ENCODE results near the gene PROP1. TPM values are rescaled to one million over a fixed set of nuclear protein-coding genes. Genes with fewer than 3 reads are reported as not detected.
"Not testable (repeated sequence)": the region's sequence is repeated elsewhere in the genome, so short reads cannot be mapped to it uniquely, and the experiment has no call there.

Gene PROP1
- total RNA-seq, 2 experiments from 2014 or later: not detected

GRCh38 chr5:177959315-177959714 is 36.7 kb downstream of the PROP1 start:
- no peaks in the 10 kb centered on the region for H3K9me2 ChIP-seq (ENCODE audit: insufficient read depth, low read length)
- H3K9me3 ChIP-seq (ENCODE audit: low read length): no peaks in the 10 kb centered on the region
- H3K79me2 ChIP-seq (ENCODE audit: insufficient read depth, low read depth, low read length): no peaks in the 10 kb centered on the region
- no peaks in the 10 kb centered on the region for H4K20me1 ChIP-seq (ENCODE audit: insufficient read depth, low read length)
- TF ChIP-seq CTCF (conservative IDR thresholded peaks at IDR 0.05; ENCODE audit: low read length): no peak
- TF ChIP-seq EZH2phosphoT487 (IDR thresholded peaks at IDR 0.05; ENCODE audit: borderline replicate concordance, low read depth, low read length): no peak
- H3K4me3 ChIP-seq (ENCODE audit: low read depth, low read length, poor library complexity, severe bottlenecking): no peak overlapping the region
- H3K36me3 ChIP-seq (ENCODE audit: insufficient read depth, low read length): no peaks in the 10 kb centered on the region
- ChIA-PET POLR2A (no interaction called here), CTCF (ENCODE audit: unreplicated experiment) (no interaction called here)
- intact Hi-C loops (cut with micrococcal nuclease; ENCODE audit: unreplicated experiment): no loop called here
- no peak for DNase-seq (ENCODE audit: low spot score)
- no TSS peak for BruUV-seq (replicated peaks)
- no peak overlapping the region for H3K27ac ChIP-seq (ENCODE audit: low read depth, low read length, poor library complexity, severe bottlenecking)
- no peak overlapping the region for H3K4me2 ChIP-seq (ENCODE audit: low read length)
- H2AFZ ChIP-seq (ENCODE audit: low read length): no peak overlapping the region
- H3K4me1 ChIP-seq (ENCODE audit: insufficient read depth, low read length, poor library complexity, severe bottlenecking): no peaks in the 10 kb centered on the region

GRCh38 chr5:177958696-177959095 is 37.3 kb downstream of the PROP1 start:
- Histone ChIP-seq H3K36me3 (ENCODE audit: insufficient read depth, low read length) (no peaks in the 10 kb centered on the region), H3K9me3 (ENCODE audit: low read length) (no peaks in the 10 kb centered on the region), H3K4me3 (ENCODE audit: low read depth, low read length, poor library complexity, severe bottlenecking) (no peak overlapping the region), H3K79me2 (ENCODE audit: insufficient read depth, low read depth, low read length) (no peaks in the 10 kb centered on the region), H3K27ac (ENCODE audit: low read depth, low read length, poor library complexity, severe bottlenecking) (no peak overlapping the region), H3K4me1 (ENCODE audit: insufficient read depth, low read length, poor library complexity, severe bottlenecking) (no peaks in the 10 kb centered on the region), H4K20me1 (ENCODE audit: insufficient read depth, low read length) (no peaks in the 10 kb centered on the region), H2AFZ (ENCODE audit: low read length) (no peak overlapping the region), H3K4me2 (ENCODE audit: low read length) (no peak overlapping the region), H3K9me2 (ENCODE audit: insufficient read depth, low read length) (no peaks in the 10 kb centered on the region)
- POLR2A ChIA-PET: no interaction called here
- no TSS peak for BruUV-seq (replicated peaks)
- intact Hi-C loops (cut with micrococcal nuclease; ENCODE audit: unreplicated experiment): no loop called here
- CTCF ChIA-PET (ENCODE audit: unreplicated experiment): no interaction called here
- TF ChIP-seq EZH2phosphoT487 (IDR thresholded peaks at IDR 0.05; ENCODE audit: borderline replicate concordance, low read depth, low read length): no peak
- DNase-seq (ENCODE audit: low spot score): no peak

GRCh38 chr5:177957241-177957640 is 38.8 kb downstream of the PROP1 start:
- Histone ChIP-seq H3K36me3 (ENCODE audit: insufficient read depth, low read length) (no peaks in the 10 kb centered on the region), H3K27ac (ENCODE audit: low read depth, low read length, poor library complexity, severe bottlenecking) (no peak overlapping the region), H3K4me3 (ENCODE audit: low read depth, low read length, poor library complexity, severe bottlenecking) (no peak overlapping the region), H4K20me1 (ENCODE audit: insufficient read depth, low read length) (no peaks in the 10 kb centered on the region), H3K9me2 (ENCODE audit: insufficient read depth, low read length) (no peaks in the 10 kb centered on the region), H2AFZ (ENCODE audit: low read length) (no peak overlapping the region), H3K4me1 (ENCODE audit: insufficient read depth, low read length, poor library complexity, severe bottlenecking) (no peaks in the 10 kb centered on the region), H3K4me2 (ENCODE audit: low read length) (no peak overlapping the region), H3K9me3 (ENCODE audit: low read length) (no peaks in the 10 kb centered on the region), H3K79me2 (ENCODE audit: insufficient read depth, low read depth, low read length) (no peaks in the 10 kb centered on the region)
- no peak for DNase-seq (ENCODE audit: low spot score)
- no peak for TF ChIP-seq EZH2phosphoT487 (IDR thresholded peaks at IDR 0.05; ENCODE audit: borderline replicate concordance, low read depth, low read length)
- no peak for TF ChIP-seq CTCF (conservative IDR thresholded peaks at IDR 0.05; ENCODE audit: low read length)
- intact Hi-C loops (cut with micrococcal nuclease; ENCODE audit: unreplicated experiment): no loop called here
- no TSS peak for BruUV-seq (replicated peaks)
- POLR2A ChIA-PET: no interaction called here
- CTCF ChIA-PET (ENCODE audit: unreplicated experiment): no interaction called here

GRCh38 chr5:177953101-177953500 is 42.9 kb downstream of the PROP1 start:
- H3K27ac ChIP-seq (ENCODE audit: low read depth, low read length, poor library complexity, severe bottlenecking); H3K36me3 ChIP-seq (ENCODE audit: insufficient read depth, low read length); H3K4me2 ChIP-seq (ENCODE audit: low read length); H3K9me3 ChIP-seq (ENCODE audit: low read length); BruUV-seq (replicated peaks); H3K4me1 ChIP-seq (ENCODE audit: insufficient read depth, low read length, poor library complexity, severe bottlenecking); H4K20me1 ChIP-seq (ENCODE audit: insufficient read depth, low read length); intact Hi-C loops (cut with micrococcal nuclease; ENCODE audit: unreplicated experiment); DNase-seq (ENCODE audit: low spot score); CTCF ChIA-PET (ENCODE audit: unreplicated experiment); H3K9me2 ChIP-seq (ENCODE audit: insufficient read depth, low read length); H2AFZ ChIP-seq (ENCODE audit: low read length); POLR2A ChIA-PET; H3K4me3 ChIP-seq (ENCODE audit: low read depth, low read length, poor library complexity, severe bottlenecking); H3K79me2 ChIP-seq (ENCODE audit: insufficient read depth, low read depth, low read length): not testable (repeated sequence)

GRCh38 chr5:177949656-177950055 is 46.4 kb downstream of the PROP1 start:
- H3K4me2 ChIP-seq (ENCODE audit: low read length); H3K4me1 ChIP-seq (ENCODE audit: insufficient read depth, low read length, poor library complexity, severe bottlenecking); H3K9me3 ChIP-seq (ENCODE audit: low read length); H2AFZ ChIP-seq (ENCODE audit: low read length); BruUV-seq (replicated peaks); H3K9me2 ChIP-seq (ENCODE audit: insufficient read depth, low read length); H3K79me2 ChIP-seq (ENCODE audit: insufficient read depth, low read depth, low read length); H3K36me3 ChIP-seq (ENCODE audit: insufficient read depth, low read length); CTCF ChIA-PET (ENCODE audit: unreplicated experiment); H3K4me3 ChIP-seq (ENCODE audit: low read depth, low read length, poor library complexity, severe bottlenecking); H4K20me1 ChIP-seq (ENCODE audit: insufficient read depth, low read length); DNase-seq (ENCODE audit: low spot score); POLR2A ChIA-PET; H3K27ac ChIP-seq (ENCODE audit: low read depth, low read length, poor library complexity, severe bottlenecking); intact Hi-C loops (cut with micrococcal nuclease; ENCODE audit: unreplicated experiment): not testable (repeated sequence)

All from OCI-LY7 (cell line).